Stimulated activated CD8-positive, alpha-beta memory T cell treated with anti-CD3 and anti-CD28 coated beads, Interleukin-4, amount 100 ng/mL, for 1 hour (primary cell): ENCODE results near the gene NPY4R.
"Not testable (repeated sequence)": the region's sequence is repeated elsewhere in the genome, so short reads cannot be mapped to it uniquely, and the experiment has no call there.

Source experiments
- DNase-seq, 2 donors: peaks; one replicate each; pipeline ENCODE4 v3.0.0-alpha.2; 2020; ENCODE audit warnings: low read depth in 2 of 2, low spot score in 1 of 2

NPY4R gene, protein sequence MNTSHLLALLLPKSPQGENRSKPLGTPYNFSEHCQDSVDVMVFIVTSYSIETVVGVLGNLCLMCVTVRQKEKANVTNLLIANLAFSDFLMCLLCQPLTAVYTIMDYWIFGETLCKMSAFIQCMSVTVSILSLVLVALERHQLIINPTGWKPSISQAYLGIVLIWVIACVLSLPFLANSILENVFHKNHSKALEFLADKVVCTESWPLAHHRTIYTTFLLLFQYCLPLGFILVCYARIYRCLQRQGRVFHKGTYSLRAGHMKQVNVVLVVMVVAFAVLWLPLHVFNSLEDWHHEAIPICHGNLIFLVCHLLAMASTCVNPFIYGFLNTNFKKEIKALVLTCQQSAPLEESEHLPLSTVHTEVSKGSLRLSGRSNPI

GRCh38 chr10:46465765-46466164, at the start of gene NPY4R:
TSS of gene NPY4R (minus strand) at chr10:46465958. CDS start at chr10:46462635, 3,323 bp downstream.
- DNase-seq, result not testable (repeated sequence)

DNA sequence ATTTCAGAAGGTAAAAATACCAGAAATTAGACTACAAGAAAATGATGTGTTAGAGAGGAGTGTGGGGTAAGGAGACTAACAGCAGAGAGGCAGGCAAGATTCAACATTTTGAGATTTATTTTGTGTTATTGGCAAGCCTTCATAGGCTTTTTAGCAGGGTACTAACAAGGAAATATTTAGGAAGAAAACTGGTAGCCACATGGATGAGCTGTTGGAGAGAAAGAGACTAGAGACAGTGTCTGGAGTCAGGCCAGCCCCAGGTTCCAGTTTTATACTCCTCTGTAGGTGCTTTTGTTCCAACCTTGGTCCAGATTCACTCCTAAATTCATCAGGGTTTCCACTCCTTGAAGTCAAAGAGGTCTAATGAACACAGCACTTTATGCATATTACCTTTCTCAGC, 49.6 kb upstream of the NPY4R start:
- DNase-seq, result no peak

DNA sequence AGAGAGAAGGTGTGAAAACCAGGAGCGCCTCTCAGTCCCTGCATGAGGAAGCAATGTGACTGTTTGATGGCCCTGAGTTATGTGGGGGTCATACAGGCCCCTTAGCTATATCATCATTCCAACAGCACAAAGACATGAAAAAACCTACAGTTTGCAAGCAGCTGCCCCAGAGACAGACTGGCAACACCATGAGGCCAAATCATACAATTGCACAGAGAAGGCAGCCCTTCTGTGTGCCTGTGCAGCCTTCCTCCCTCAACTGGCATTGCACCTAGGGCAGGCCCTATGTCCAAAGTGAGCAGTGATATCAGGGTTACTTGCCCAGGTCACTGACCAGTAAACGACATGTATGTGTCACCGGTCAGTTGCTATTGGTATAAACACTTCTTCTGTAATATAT, 49.1 kb upstream of the NPY4R start:
- DNase-seq, result no peak

DNA sequence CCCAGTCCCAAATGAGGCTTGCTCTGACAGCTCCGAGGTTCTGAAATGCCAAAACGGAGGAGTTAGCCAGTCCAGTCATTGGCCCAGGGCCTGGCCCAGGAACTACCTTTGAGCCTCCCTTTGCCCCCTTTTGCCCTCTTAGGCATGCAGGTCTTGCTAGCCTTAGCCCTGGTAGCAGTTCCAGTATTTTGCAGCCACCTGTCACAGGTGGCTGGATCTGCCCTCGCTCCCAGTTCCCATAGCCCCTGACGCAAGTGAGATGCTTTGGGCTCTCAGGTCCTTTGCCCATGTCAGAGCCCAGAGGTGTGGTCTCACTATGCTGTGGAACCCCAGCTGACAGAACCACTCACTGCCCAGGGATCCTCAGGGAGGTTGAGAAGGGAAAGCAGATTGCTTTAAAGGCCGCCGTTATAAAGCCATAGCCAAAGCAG, 48.7 kb upstream of the NPY4R start:
- DNase-seq, result no peak

DNA sequence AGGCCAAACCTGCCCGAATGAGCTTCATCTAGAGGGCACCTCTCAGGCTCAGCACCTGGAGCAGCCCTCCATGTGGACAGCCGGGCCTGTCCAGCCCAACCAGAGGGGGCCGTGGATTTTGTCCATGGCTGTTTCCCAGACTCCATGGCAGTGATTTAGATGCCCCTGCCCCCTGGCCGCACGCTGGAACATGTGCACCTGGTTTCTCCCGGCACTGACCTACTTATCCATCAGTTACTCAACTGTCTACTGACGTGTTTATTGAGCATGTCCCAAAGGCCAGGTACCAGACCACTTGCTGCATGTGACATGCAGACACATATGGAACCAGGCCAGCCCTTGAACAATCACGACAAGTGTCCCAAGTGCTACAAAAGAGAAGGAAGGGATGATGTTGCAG, 47.6 kb upstream of the NPY4R start:
- not testable (repeated sequence) for DNase-seq

- DNase-seq, result not testable (repeated sequence)
Measured at GRCh38 chr10:46512725-46513124, 47.0 kb upstream of the NPY4R start.

DNA sequence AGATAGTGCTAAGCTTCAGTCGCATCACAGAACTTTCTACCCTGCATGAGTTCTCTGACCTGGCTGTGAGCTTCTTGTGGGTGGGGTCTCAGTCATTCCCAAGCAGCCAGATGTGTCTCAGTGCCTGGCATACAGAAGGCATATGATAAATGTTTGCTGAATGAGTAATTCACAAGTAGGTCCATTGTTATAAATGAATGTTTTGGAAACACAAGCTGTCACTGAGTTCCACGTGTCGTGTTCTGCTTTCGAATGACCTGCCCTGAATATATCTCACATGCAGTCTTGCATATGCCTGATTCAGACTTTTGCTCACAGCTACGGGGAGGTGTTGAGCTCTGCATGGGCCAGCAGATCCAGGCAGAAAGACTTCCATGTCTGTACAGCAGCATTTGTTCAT, 46.2 kb upstream of the NPY4R start:
- DNase-seq, result not testable (repeated sequence)

DNA sequence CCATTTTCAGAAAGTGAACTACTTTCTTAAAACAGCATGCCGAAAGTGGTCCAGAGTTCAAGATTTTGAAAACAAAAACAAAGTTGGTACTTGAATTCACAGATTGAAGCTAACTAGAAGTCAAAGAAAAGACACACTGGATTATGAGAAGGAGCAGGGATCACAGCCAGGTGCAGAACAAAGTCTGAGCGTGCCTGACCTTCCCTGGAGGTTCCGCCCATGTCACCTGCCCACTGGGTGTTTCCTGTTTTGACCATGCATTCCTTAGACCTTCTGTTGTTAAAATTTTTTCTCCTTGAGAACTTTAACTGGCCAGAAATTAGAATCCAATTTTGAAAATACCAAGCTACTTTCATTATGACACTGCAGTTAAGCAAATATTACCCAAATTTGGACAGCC, 34.2 kb upstream of the NPY4R start:
- DNase-seq, result not testable (repeated sequence)

DNA sequence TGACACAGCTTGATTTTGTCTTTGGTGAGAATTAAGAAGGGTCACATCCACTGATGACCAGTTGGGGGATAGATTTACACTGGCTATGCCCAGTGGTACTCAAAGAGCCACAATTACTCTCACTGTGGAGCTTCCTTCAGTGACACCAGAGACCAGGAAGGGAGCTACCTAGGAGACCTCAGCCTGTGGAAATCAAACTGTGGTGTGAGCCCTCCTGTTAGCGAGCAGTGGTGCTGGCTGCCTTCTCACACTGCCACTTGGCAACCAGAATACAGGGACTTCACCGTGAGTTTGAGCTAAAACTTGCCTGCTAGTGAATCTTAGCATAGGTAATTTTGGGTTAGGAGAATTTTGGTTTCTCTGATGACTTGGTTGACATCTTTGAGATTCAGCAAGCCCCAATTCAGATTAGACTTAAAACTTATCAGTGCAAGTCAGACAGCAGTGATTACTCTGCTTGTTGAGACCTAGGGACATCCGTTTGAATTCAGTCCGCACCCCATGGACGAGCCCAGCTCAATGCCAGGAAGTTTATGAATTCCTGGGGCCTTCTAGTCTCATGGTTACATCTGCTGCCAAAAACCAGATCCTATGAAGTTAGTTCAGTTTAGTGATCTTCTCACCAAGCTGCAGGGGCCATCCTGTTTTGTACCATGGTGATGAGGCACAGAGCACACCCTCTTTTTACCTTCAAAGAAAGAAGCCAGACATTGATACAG, 33.4 kb upstream of the NPY4R start:
- DNase-seq, result not testable (repeated sequence)

GRCh38 chr10:46497878-46498277, 32.1 kb upstream of the NPY4R start:
- DNase-seq, result not testable (repeated sequence)

DNA sequence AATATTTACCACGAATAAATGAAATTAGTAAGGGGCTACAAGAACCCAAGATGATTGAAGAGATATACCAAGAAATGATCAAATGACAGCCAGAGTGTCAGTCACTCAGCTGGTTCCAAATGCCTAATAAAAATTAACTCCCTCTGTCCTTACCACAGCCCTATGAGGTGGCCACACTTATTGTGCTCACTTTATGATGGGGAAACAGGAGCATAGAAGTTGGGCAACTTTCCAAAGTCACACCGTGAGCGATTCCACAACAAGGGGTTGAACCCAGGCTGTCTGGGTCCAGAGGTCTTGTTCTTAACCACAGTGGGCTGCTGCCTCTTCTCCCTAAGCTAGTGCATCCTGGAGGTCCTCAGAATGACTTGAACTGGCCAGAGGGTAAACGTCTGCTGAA, 31.6 kb upstream of the NPY4R start:
- DNase-seq, result not testable (repeated sequence)

DNA sequence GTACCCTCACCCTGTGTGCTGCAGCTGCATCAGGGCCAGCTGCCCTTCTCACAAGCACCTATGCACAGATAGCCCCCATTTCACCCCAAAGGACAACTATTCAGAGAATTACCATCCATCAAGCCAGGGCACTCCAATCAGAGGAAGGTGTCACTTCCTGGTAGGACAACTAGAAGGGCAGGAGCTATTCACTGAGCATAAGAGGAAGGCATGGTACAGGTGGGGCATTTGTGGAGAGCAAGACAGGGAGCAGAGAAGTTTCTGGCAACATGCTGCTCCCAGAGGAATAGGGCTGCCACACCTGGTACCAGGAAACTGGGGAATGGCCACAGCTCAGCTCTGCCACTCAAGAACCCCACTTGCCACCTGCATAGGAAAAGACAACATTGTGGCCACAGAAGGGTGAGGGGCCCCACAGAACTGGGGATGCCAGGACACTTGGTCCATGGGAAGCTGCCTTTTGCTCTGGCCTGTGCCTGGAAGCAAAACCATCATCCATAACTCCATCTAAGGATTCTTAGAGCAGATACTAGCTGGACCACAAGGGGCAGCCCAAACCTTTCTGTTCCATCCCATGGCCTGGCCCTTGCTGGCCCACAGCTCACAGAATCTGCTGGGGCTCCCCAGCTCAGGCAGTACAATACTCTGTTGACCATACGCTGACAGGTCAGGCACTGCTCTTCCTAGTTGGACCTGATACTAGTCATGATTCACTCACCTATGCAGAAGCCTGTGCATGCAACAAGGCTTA, 25.8 kb upstream of the NPY4R start:
- not testable (repeated sequence) for DNase-seq

- not testable (repeated sequence) for DNase-seq
Measured at GRCh38 chr10:46490285-46490684, 24.5 kb upstream of the NPY4R start.

GRCh38 chr10:46486459-46486858, 20.7 kb upstream of the NPY4R start:
- DNase-seq, result not testable (repeated sequence)

- not testable (repeated sequence) for DNase-seq
Measured at GRCh38 chr10:46474746-46475320, 9.1 kb upstream of the NPY4R start.

- DNase-seq, result not testable (repeated sequence)
Measured at GRCh38 chr10:46473758-46474157, 8.0 kb upstream of the NPY4R start.

DNA sequence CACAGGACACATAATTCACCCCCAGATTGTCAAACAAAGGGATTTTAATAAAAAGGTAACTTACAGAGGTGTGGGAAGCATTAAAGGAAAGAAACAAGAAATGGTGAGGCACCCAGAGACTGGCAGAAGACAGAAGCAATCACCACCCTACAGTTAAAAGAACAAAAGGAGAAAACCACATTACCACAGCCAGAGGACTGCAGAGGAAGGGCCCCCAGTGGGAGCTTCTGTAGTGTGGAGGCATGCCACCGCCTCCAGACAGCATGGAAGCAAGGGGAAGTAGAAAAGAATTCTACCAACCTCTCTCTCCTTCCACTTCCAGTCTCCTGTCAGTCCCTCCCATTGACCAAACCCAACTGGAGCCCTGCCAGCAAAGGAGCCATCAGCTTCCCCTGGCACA, 4.4 kb upstream of the NPY4R start:
- DNase-seq, result not testable (repeated sequence)

GRCh38 chr10:46468119-46468809, 2.5 kb upstream of the NPY4R start:
- DNase-seq, result not testable (repeated sequence)

DNA sequence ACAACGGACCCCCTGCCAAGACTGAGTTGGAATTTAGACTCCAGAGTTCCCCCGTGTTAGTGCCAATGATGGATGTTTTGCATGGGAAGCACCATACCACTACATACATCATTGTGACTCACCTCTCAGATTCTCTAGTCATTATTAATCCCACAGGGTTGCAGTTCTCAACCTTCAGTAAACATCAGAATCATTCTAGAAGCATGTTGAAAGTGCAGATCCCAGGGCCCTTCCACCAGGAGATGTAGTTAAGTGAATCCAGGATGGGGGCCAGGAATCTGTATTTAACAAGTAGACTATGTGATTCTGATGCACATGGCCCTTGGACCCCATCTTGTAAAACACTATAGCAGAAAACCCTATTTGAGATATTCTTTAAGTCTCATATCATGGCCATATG, 2.1 kb downstream of the NPY4R start:
- DNase-seq, result not testable (repeated sequence)

- DNase-seq, result not testable (repeated sequence)
Measured at GRCh38 chr10:46462276-46462675, 3.5 kb downstream of the NPY4R start.

DNA sequence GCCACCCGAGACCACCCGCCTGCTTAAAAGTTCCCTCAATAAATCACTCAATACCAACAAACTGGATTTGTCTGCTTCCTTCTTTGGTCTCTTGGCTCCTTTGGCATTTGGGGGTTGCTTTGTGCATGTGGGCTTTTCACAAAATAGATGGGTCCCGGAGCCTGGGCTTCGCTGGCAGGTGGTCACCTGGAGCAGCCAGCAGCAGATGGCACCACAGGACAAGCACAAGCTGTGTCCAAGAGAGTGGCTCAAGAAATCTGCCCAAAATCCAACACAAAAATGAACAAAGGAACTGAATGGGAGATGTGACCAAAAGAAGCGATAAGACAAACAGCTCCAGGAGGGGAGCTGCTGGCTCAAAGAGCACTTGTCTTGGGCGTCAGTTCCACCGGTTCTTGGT, 6.2 kb downstream of the NPY4R start:
- not testable (repeated sequence) for DNase-seq
